ENCODE results near the gene CLSTN2. TPM values are rescaled to one million over a fixed set of nuclear protein-coding genes. Genes with fewer than 3 reads are reported as not detected.

CLSTN2 gene
- total RNA-seq, 1 experiment from 2014 or later, result 0.68 TPM

- Histone ChIP-seq H3K18ac (ENCODE audit: insufficient read length, low read depth, low read length) (no peak overlapping the region), H2AFZ (ENCODE audit: low read length) (no peak overlapping the region)
- H3K27ac Mint-ChIP-seq, result no peak overlapping the region
These were observed 349.4 kb downstream of the CLSTN2 start for GRCh38 chr3:140284372-140284771.

More at GRCh38 chr3:140284372-140284771, 349.4 kb downstream of the CLSTN2 start:
- Histone ChIP-seq H3K4me1 (ENCODE audit: insufficient read depth, low read length) (peaks cover 4% of the 10 kb centered on the region; the same call in 1 of the 2 replicates), H4K91ac (ENCODE audit: insufficient read length, low read depth, low read length) (no peak overlapping the region), H2BK5ac (ENCODE audit: insufficient read length, low read length) (no peak overlapping the region), H4K20me1 (ENCODE audit: control insufficient read depth, insufficient read depth, insufficient read length) (no peaks in the 10 kb centered on the region), H2BK12ac (ENCODE audit: insufficient read length, low read depth, low read length) (no peak overlapping the region), H4K8ac (replicated peaks; ENCODE audit: insufficient read length, low read depth, low read length) (no peak overlapping the region), H3K9ac (ENCODE audit: extremely low read depth, insufficient read length, low read length) (no peak overlapping the region), H3K27ac (ENCODE audit: insufficient read length, low read depth, low read length) (no peak overlapping the region), H3K4ac (ENCODE audit: low read depth, low read length) (no peak overlapping the region; the same call in 1 of the 2 replicates), H2AK5ac (ENCODE audit: insufficient read length, low read length) (no peak overlapping the region), H3K79me1 (ENCODE audit: insufficient read depth, low read depth, low read length, poor library complexity, severe bottlenecking) (no peaks in the 10 kb centered on the region), H3K56ac (ENCODE audit: insufficient read length, low read depth, low read length) (no peak overlapping the region), H3K14ac (ENCODE audit: insufficient read depth, low read length) (no peak overlapping the region), H2BK20ac (ENCODE audit: low read depth, low read length, poor library complexity, severe bottlenecking) (no peak overlapping the region), H2BK120ac (ENCODE audit: low read depth, low read length, poor library complexity, severe bottlenecking) (no peak overlapping the region), H3K9me3 (ENCODE audit: control insufficient read depth, low read depth, low read length) (no peaks in the 10 kb centered on the region), H3K23ac (ENCODE audit: insufficient read length, low read depth, low read length) (no peak overlapping the region), H3K23me2 (ENCODE audit: insufficient read length, low read depth, low read length, poor library complexity, severe bottlenecking) (no peaks in the 10 kb centered on the region), H3T11ph (ENCODE audit: low read length) (no peak overlapping the region), H2BK15ac (ENCODE audit: low read depth, low read length) (no peak overlapping the region), H3K4me2 (ENCODE audit: insufficient read depth, insufficient read length, low read length) (no peak overlapping the region), H3K27me3 (ENCODE audit: insufficient read depth, low read length) (no peaks in the 10 kb centered on the region), H4K5ac (ENCODE audit: insufficient read length, low read depth, low read length) (no peak overlapping the region), H3K79me2 (ENCODE audit: insufficient read depth, low read length) (no peaks in the 10 kb centered on the region)
- Mint-ChIP-seq H3K4me3 (no peak overlapping the region), H3K27me3 (ENCODE audit: low read depth) (0 out of 2 replicates have a peak, but pooled peaks cover 3% of the 10 kb centered on the region), H3K9me3 (no peaks in the 10 kb centered on the region), H3K4me1 (peaks cover 19 to 28% of the 10 kb centered on the region in 2 experiments), H3K36me3 (ENCODE audit: insufficient read depth in 1 of 3, low read depth in 3 of 3) (no peaks in the 10 kb centered on the region)
- DNase-seq, result no peak
- no CpG with 5 or more reads among the region's 3 CpGs for WGBS (ENCODE audit: extremely low coverage, insufficient read length, low lambda C conversion rate)
- no peak for TF ChIP-seq CTCF (conservative IDR thresholded peaks at IDR 0.05)

Measured in H9 (cell line).